ENCODE measurements around the gene RMP24.

Gene RMP24

DNA sequence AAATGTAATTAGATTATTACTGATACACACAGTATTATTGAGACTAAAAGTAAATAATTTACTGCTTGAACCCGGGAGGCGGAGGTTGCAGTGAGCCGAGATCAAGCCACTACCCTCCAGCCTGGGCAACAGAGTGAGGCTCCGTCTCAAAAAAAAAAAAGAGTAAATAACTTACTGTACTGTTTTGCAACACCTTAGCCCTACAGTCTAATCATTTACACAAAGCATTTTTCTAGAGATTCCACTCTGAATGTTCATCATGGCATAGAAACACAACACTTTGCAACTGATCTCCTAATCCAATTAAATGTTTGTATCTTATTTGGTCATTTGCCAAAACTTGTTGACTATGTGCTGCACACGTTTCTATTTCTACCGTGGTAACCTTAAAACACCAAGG, 23.4 kb upstream of the RMP24 start:
- no peak for DNase-seq (ENCODE audit: extremely low spot score, unreplicated experiment)
- peaks cover 31% of the 10 kb centered on the region for H3K27me3 Mint-ChIP-seq (ENCODE audit: unreplicated experiment)
- H3K4me1 Mint-ChIP-seq (ENCODE audit: unreplicated experiment) = peaks cover 3% of the 10 kb centered on the region
- H3K4me3 Mint-ChIP-seq (ENCODE audit: unreplicated experiment) = no peak overlapping the region
- no peak for TF ChIP-seq CTCF (IDR thresholded peaks at IDR 0.05)
- peaks cover 6% of the 10 kb centered on the region for H3K9me3 Mint-ChIP-seq (ENCODE audit: unreplicated experiment)
- no peaks in the 10 kb centered on the region for H3K36me3 Mint-ChIP-seq (ENCODE audit: unreplicated experiment)
- no peak overlapping the region for H3K27ac Mint-ChIP-seq (ENCODE audit: unreplicated experiment)

DNA sequence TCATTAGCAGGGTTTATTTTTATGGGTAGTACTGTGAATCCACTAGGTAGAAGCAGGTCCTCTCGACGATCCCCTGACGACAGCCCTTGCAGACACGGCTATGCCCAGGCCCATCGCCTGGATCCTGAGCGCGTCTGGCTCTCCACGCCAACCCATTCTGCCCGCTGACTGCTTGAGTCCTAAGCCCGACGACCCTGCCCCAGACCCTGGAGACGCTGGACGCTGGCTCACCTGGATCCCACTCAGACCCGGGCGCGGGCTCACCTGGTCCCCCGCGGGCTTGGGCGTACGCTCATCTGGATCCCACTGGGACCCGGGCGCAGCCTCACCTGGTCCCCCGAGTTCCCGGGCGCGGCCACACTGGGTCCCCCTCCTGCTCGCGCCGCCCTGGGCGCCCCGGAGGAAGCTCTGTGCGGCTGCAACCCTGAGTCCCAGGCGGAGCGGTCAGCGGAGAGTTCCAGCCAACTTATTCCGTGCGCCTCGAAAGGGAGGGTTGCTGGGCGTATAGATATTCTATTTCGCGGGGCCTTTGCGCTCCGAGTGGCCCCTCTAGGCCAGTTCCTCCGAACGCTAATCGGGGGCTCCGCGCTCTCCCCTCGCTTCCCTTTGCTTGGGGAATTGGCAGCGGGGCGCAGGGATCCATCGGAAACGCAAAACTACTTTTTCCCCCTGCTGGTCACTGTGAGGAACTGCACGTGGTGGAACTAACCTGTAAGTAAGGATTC, 22.4 kb upstream of the RMP24 start:
- H3K4me3 Mint-ChIP-seq (ENCODE audit: unreplicated experiment) = peak overlapping the region; percentile 79
- DNase-seq (ENCODE audit: extremely low spot score, unreplicated experiment) = no peak
- H3K36me3 Mint-ChIP-seq (ENCODE audit: unreplicated experiment) = no peaks in the 10 kb centered on the region
- peaks cover 6% of the 10 kb centered on the region for H3K9me3 Mint-ChIP-seq (ENCODE audit: unreplicated experiment)
- TF ChIP-seq CTCF (IDR thresholded peaks at IDR 0.05) = peak; percentile 89
- no peak overlapping the region for H3K27ac Mint-ChIP-seq (ENCODE audit: unreplicated experiment)
- peaks cover 3% of the 10 kb centered on the region for H3K4me1 Mint-ChIP-seq (ENCODE audit: unreplicated experiment)
- H3K27me3 Mint-ChIP-seq (ENCODE audit: unreplicated experiment) = peaks cover 37% of the 10 kb centered on the region

GRCh38 chr18:35950628-35950982, 21.9 kb upstream of the RMP24 start:
- Mint-ChIP-seq H3K27me3 (ENCODE audit: unreplicated experiment) (peaks cover 38% of the 10 kb centered on the region), H3K27ac (ENCODE audit: unreplicated experiment) (no peak overlapping the region), H3K9me3 (ENCODE audit: unreplicated experiment) (peaks cover 6% of the 10 kb centered on the region), H3K36me3 (ENCODE audit: unreplicated experiment) (no peaks in the 10 kb centered on the region), H3K4me3 (ENCODE audit: unreplicated experiment) (peak overlapping the region; percentile 79), H3K4me1 (ENCODE audit: unreplicated experiment) (peaks cover 3% of the 10 kb centered on the region)
- TF ChIP-seq CTCF (IDR thresholded peaks at IDR 0.05) = no peak
- no peak for DNase-seq (ENCODE audit: extremely low spot score, unreplicated experiment)

DNA sequence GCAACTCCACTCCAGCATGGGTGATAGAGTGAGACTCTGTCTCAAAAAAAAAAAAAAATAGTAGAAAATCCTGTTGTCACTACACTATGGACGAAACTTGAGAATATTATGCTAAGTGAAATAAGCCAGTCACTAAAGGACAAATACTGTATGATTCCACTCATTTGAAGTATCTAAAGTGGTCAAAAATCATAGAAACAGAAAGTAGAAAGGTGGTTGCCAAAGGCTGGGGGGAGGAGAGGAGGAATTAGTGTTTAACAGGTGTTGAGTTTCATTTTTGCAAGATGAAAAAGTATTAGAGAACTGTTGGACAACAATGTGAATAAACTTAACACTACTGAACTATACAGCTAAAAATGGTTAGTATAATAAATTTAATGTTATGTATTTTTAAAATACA, 18.8 kb upstream of the RMP24 start:
- Mint-ChIP-seq H3K4me3 (ENCODE audit: unreplicated experiment) (no peak overlapping the region), H3K4me1 (ENCODE audit: unreplicated experiment) (peaks cover 3% of the 10 kb centered on the region), H3K27ac (ENCODE audit: unreplicated experiment) (no peak overlapping the region), H3K36me3 (ENCODE audit: unreplicated experiment) (no peaks in the 10 kb centered on the region), H3K9me3 (ENCODE audit: unreplicated experiment) (peaks cover 6% of the 10 kb centered on the region), H3K27me3 (ENCODE audit: unreplicated experiment) (peaks cover 51% of the 10 kb centered on the region)
- DNase-seq (ENCODE audit: extremely low spot score, unreplicated experiment) = no peak
- no peak for TF ChIP-seq CTCF (IDR thresholded peaks at IDR 0.05)

GRCh38 chr18:35956226-35956625, 16.3 kb upstream of the RMP24 start:
- Mint-ChIP-seq H3K4me3 (ENCODE audit: unreplicated experiment) (no peak overlapping the region), H3K9me3 (ENCODE audit: unreplicated experiment) (peaks cover 17% of the 10 kb centered on the region), H3K27ac (ENCODE audit: unreplicated experiment) (no peak overlapping the region), H3K4me1 (ENCODE audit: unreplicated experiment) (no peaks in the 10 kb centered on the region), H3K36me3 (ENCODE audit: unreplicated experiment) (no peaks in the 10 kb centered on the region), H3K27me3 (ENCODE audit: unreplicated experiment) (peaks cover 46% of the 10 kb centered on the region)
- no peak for DNase-seq (ENCODE audit: extremely low spot score, unreplicated experiment)
- no peak for TF ChIP-seq CTCF (IDR thresholded peaks at IDR 0.05)
